Measurements from ENCODE around the gene CCL22.
"Not testable (repeated sequence)": the region's sequence is repeated elsewhere in the genome, so short reads cannot be mapped to it uniquely, and the experiment has no call there.

The CCL22 gene

DNA sequence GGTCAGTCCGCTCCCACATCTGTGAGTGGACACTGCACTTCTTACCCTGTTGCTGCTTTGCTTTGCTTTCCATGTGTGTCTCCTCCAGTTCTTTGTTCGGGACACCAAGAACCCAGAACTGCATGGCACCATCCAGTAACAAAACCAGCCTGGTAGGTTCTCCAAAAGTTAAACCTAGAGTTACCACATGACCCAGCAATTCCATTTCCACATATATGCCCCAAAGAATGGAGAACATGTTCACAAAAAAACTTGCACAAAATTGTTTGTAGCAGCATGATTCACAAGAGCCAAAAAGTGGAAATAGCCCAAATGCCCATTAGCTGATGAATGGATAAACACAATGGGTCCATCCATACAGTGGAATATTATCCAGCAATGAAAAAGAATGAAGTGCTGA, 10.3 kb upstream of the CCL22 start:
- no peak for DNase-seq

DNA sequence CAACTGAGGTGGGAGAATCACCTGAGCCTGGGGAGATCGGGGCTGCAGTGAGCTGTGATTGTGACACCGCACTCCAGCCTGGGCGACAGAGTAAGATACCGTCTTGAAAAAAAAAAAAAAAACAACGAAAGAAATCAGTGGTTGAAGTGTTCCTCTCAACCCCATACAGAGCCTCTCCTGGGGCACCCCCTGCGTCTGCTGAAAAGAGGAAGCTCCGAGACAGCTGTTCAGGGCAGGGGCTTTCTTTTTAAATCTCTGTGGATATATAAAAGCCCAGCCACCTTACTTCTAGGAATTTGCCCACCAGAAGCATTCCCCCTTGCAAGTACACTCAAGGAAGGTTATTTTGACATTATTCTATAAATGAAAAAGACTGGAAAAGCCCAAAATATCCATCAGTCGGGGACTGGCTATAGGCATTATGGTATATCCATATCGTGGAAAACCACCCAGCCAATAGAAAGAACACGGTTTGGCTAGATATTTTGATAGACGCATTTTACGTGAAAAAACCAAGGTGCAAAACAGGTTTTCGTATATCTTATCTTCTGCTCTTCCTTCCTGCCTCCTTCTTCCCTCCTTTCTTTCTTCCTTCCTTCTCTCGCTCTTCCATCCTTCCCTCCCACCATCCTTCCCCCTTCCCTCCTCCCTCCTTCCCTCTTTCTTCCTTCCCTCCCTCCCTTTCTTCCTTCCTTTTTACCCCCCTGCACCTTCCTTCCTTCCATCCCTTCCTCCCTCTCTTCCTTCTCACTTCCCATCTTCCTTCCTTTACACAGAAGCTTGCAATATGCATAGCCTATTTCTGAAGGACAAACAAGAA, 9.2 kb upstream of the CCL22 start:
- DNase-seq, result peak; percentile 30

DNA sequence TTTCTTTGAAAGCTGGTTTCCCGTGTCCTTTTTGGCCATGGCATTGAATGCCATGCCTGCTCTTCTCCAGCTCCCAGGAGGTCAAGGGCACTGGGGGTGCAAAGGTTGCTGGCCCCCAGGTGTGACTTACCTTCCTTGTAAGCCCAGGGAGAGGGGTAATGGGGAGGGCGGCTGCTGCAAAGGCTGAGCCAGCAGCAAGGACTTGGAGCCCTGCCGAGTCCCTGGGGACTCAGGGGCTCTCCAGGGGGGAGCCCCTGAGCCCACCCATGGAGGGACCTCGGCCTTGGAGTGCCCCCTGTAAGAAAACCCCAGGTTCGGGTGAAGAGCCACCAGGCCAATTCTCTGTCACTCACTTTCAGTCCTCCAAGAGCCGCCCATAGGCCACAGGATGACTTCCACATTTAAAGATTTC, 5.9 kb upstream of the CCL22 start:
- DNase-seq, result no peak

DNA sequence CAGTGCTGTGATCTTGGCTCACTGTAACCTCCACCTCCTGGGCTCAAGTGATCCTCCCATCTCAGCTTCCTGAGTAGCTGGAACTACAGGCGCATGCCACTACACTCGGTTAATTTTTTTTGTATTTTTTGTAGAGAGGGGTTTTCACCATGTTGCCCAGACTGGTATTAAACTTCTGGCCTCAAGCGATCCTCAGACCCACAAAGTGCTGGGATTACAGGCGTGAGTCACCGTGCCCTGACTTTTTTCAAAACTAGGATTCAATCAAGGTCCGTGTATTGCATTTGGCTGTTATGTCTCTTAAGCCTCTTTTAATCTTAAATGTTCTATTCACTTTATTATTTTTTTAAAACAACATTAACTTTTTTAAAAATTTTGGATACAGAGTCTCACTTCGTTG, 4.3 kb upstream of the CCL22 start:
- DNase-seq, result no peak

DNA sequence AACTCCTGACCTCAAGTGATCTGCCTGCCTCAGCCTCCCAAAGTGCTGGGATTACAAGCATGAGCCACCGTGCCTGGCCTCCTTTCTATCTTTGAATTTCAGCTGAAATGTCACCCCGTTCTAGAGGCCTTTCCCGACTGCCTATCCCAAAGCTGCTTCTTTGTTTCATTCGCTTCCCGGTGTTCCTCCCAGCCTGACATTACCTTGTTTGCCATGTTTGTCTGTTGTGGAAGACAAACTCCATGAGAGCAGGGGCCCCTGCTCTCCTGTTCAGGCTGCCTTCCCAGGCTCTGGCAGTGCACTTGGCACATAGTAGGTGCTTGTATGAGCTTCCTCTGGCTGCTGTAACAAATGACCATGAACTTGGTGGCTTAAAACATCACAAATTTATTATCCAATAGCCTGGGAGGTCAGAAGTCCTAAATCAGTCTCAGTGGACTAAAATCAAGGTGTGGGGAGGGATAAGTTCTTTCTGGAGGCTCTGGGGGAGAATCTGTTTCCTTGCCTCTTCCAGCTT, 2.6 kb upstream of the CCL22 start:
- no peak for DNase-seq

DNA sequence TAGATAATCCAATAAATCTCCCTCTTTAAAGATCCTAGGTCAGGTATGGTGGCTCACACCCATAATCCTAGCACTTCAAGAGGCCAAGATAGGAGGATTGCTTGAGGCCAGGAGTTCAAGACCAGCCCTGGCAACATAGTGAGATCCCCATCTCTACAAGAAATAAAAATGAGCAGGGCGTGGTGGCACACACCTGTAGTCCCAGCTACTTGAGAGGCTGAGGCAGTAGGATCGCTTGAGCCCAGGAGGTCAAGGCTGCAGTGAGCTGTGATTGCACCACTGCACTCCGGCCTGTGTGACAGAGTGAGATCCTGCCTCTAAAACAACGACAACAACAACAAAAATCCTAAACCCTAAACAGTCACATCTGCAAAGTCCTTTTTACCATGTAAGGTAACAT, 2.0 kb upstream of the CCL22 start:
- no peak for DNase-seq

DNA sequence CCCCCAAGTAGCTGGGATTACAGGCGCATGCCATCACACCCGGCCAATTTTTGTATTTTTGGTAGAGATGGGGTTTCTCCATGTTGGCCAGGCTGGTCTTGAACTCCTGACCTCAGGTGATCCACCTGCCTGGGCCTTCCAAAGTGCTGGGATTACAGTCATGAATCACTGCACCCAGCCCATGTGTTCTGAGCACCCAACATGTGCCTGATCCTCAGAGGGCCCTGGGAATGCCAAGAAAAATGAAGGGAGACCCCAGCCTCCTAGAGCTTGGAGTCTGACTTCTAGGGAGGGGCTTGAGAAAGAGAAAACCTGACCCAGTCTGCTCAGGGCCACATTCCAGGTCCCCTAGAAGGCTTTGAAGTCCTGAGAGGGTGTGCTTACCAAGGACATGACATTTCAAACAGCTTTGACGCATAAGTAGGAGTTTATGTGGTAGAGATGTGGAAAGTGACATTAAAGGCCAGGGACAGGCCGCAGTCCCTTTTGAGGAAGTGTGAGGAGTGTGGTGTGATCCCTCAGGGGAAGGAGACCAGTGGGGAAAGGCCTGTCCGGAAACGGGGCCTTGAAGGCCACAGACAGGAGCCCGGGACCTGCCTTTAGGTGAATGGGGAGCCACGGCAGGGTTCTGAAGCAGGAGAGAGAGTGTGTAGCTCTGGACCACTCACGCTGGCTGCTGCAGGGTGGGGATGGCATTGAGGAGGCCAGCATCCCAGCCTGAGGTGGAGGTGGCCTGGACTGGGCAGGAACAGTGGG, 1.1 kb upstream of the CCL22 start:
- no peak for DNase-seq

DNA sequence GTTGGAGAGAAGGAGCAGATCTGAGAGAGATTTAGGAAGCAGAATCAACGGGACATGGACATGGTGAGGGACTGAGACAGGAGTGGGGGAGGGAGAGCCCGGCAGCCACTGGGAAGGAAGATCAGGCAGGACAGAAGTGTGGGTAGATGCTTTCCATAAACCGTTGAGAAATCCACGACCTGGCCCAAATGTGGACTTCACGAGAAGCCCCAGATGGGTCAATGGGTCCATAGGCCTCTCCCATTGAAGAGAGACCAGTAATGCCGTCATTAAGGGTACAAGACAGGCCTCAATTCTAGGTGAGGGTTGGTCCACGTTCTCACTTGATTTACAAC, 530 bp upstream of the CCL22 start:
- DNase-seq, result no peak

DNA sequence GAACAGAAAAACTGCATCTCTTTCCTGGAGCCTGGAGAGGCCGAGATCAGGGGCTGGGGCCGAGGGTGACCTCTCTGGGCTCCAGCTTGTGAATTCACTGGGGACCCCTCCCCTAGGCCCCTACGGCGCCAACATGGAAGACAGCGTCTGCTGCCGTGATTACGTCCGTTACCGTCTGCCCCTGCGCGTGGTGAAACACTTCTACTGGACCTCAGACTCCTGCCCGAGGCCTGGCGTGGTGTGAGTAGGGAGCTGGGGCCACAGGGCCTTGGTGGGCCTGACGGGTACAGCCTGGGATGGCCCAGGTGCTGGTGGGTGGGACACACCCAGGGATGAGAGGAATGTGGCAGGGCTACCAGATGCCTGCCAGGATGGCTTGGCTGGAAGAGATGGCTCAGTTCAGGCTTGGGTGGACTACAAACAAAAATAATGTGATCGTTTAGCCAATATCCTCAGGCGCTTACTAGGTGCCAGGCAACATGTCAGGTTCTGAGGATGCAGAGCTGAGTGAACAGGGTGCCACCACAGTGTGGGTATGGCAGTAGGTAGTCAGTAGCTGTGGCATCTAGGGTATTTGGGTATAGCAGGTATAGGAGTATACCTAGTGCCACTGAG, 1.8 kb downstream of the CCL22 start:
- no peak for DNase-seq

DNA sequence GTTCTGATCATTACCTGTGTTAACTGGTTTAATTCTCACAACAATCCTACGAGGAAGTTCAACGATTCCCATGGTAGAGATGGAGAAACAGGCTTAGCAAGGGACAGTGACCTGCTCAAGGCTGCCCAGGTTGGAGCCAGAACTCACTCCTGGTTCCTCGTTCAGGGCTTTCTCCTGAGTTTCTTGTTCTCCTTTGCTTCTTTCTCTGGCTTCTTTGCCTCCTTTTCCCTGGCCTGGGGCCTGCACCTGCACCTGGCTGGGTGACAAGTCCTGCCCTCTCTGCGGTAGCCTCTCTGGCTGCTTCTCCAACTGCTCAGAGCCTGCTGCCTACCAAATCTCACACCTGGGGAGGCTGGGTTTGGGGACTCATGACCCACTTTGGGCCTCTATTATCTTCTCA, 2.8 kb downstream of the CCL22 start:
- no peak for DNase-seq

DNA sequence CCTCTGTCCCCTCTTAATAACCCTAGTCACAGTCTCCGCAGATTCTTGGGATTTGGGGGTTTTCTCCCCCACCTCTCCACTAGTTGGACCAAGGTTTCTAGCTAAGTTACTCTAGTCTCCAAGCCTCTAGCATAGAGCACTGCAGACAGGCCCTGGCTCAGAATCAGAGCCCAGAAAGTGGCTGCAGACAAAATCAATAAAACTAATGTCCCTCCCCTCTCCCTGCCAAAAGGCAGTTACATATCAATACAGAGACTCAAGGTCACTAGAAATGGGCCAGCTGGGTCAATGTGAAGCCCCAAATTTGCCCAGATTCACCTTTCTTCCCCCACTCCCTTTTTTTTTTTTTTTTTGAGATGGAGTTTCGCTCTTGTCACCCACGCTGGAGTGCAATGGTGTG, 5.6 kb downstream of the CCL22 start:
- no peak for DNase-seq

DNA sequence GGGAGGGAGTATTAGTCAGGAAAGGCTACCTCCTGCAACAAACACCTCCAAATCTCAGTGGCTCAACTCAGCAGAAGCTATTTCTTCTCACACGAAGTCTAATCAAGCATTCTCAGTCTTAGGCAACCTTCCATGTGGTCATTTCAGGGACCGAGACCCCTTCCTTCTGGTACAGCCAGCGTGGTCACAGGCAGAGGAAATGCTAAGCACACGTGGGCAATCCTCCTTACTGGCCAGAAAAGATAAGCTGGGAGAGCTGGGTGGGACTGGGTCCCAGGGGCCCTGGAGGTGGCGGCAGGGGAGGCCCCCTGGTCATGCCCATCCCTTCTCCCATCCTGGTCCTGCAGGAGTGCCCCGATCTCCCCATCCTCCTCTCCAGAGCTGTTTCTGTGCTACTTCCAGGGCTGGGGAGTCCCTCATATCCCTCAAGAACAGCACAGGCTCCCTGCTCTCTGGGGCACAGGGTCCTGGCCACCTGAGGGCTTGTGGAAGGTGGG, 8.0 kb downstream of the CCL22 start:
- peak; percentile 19 for DNase-seq

DNA sequence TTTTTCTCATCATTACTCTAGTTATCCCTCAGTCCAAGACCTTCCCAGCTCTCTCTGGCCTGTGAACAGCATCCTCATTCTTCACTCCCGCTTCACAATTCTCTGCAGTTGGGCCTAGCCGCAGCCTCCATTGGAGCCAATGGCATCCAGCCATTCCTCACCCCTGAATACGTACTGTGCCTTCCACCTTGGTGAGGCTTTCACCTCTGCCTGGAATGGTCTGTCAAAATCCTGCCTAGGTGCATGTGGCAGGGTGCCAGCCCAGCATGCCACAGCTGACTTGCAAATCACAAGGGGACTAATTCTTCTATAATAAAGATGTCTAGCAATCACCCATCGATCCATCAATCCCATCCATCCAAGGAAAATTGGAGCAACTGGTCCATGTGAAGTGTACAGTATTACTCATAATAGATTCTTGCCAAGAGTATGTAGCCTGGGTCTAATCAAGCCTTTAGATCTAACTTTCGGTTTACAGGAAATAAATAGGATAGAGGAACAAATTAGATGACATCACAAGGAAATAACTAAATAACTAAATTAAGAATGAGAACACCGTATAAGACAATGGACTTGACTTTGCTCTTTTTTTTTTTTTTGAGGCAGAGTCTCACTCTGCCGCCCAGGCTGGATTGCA, 8.7 kb downstream of the CCL22 start:
- no peak for DNase-seq

DNA sequence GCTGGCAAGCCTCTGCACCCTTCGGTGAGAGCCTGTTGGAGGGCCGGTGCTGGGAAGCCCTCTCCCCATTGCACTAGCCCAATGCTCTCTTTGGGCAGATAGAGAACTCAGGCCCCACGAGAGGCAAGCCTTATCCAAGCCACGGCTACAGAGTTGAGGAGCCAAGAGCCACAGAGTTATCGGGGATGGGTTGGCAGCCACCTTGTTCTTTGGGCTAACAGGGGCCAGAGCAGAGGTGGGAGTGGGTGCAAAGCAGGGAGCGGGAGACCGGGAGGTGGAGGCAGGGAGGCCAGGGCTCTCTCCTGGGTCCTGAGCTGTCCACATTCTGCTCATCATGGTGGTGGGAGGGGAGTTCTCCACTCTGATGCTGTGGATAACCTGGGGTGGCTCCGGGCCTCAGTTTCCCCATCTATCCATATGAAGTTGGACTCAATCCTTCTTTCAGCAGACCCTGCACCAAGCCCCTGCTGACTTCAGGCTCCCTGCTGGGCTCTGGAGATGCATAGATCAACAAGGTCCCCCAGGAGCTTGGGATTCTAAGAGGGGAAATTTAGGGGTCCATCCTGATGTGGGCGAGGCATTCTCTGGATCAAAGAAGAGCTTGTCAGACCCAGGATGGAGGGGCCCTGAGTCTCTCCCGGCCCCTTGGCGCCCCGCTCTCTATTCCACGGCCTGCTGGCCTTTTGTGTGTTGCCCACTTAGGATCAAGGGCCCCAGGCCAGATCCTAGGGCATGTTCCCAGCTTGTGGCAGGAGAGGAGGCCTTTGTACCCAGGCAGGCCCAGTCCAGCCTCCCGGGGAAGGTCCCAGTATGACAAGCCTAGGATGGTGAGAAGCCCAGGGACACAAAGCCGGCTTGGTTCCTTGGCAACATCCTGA, 13.2 kb downstream of the CCL22 start:
- DNase-seq, result no peak

DNA sequence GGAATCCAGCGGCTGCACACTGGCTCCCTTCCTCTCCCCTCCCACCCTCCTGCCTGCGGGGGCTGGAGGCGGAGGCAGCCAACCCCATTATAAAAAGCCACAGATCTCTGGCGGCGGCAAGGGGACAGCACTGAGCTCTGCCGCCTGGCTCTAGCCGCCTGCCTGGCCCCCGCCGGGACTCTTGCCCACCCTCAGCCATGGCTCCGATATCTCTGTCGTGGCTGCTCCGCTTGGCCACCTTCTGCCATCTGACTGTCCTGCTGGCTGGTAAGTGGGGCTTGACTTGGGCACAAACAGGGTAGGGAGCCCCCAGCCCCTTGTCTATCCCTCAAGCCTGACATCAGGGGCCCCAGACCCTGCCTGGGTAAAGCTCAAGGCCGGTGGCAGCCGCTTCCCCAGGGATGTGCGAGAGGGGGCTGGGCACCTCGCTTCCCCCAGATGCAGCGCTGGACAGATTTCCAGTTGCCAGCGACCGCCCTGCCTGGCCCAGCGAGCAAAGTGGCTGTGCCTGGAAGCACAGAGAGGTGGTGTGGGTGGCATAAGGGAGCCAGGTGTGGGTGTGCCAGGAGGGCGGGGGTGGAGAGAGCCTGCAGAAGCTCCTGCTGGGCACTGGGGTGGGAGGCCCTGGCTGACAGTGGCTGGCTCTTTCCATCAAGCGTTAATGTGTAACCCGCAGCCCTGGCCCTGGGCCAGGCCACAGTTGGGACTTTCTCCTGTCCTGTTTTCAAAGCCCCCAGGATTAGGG, 14.0 kb downstream of the CCL22 start, which contains the start of gene CX3CL1:
TSS of gene CX3CL1 (plus strand) at position 119 of the 745 bp plus-strand sequence. CDS start at position 198, 79 bp downstream.
- DNase-seq, result no peak

DNA sequence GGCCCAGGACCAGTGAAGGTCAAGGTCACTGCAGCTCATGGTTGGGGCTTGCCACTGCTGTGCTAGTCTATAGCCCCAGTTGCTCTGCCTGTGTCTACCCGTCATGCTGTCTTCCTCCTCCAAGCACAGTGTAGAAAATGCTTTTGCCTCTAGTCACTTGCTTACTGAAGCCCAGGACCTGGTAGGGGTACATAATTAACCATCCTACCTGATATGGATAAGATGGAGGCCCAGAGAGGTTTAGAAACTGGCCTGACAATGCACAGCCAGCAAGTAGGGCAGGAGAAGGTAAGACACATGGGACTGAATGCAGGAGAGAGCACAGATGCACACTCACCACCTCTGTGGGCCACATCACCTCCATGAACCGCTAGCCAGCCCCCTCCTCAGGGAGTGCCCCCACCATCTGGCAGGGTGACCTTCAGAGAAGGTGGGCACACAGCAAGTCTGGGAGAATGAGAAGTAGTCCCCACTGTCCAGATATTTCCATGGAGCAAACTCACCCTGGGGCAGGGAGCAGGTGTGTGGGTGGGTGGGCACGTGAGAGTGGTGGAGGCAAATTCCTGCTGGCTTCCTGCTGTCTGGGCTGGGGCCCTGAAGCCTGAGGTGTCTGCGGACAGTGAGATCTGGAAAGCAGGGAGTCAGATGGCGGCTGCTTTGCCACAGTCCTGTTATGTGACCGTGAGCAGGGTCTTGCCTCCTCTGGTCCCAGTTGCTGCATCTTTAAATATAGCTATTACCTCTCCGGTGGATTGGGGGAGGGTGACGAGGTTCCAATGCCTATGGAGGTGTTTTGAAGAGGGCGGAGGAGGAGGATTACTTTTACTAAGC, 14.7 kb downstream of the CCL22 start:
- no peak for DNase-seq

DNA sequence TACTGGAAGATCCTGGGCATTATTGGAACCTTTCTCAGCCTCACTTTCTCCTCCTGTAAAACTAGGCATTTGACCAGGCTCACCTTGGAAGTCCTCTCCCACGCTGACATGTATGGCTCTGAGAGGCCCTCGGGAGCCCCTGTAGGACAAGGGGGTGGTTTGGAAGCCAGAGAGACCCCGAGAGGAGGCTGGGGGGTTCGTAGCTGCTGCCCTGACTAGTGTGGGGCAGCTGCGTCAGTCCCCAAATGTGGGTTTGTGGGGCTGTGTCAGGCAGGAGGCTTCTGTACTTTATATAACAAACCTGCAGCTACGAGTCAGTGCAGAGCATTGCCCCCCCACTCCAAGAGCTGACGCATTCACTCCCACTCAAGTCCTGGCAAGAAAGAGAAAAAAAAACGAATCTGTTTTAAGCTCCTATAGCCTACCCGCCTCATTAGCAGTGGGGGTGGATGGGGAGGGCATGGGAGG, 15.5 kb downstream of the CCL22 start:
- no peak for DNase-seq

DNA sequence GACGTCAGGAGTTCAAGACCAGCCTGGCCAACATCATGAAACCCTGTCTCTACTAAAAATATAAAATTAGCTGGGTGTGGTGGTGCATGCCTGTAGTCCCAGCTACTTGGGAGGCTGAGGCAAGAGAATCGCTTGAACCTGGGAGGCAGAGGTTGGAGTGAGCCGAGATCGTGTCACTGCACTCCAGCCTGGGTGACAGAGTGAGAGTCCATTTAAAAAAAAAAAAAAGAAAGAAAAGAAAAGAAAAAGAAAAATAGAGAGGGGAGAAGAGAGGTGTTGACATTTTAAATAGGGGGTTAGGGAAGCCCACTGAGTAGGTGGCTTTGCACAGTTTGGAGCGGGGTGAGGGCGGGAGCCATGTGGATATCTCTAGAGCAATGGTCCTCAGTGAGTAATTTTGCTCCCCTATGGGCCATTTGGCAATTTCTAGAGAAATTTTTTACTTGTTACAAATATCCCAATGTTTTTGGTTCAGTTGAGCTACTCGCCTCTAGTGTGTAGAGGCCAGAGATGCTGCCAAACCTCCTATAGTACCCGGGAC, 16.4 kb downstream of the CCL22 start:
- not testable (repeated sequence) for DNase-seq

DNA sequence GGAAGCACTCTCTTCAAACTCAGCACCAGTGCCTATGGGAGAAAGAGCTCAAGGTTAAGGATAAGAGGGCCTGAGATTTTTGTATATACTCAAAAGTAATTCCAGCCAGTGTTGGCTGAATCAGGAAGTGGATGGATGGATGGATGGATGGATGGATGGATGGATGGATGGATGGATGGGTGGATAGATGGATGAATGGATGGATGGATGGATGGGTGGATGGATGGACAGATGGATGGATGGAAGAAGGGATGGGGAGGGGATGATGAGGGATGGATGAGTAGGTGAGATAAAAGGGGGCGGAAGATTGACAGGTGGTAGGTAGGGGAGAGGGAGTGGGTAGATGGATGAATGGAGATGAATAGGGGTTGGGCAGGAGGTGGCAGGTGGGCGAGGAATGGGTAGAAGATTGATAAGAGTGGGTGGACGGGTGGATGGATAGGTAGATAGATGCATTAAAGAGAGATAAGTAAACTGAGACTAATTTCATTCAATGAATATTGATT, 17.8 kb downstream of the CCL22 start:
- DNase-seq, result no peak

All from hematopoietic multipotent progenitor cell treated with erythropoietin and hydrocortisone succinate and interleukin-3 and kit ligand, for 6 days (in vitro differentiated cells).